SH-SY5Y (cell line): ENCODE measurements around the gene TARBP1.

Experiments
- GATA2 ChIP-seq: IDR thresholded peaks from 2 replicates; pipeline ENCODE4 v1.6.1; 2011; ENCODE audit warnings: mild to moderate bottlenecking, low read depth, low read length
- GATA3 ChIP-seq: IDR thresholded peaks from 2 replicates; pipeline ENCODE4 v1.6.1; 2011; ENCODE audit warnings: low read depth, mild to moderate bottlenecking, low read length, moderate library complexity

- TF ChIP-seq GATA2 (no peak), GATA3 (no peak)
Measured at GRCh38 chr1:234528074-234528865, 49.3 kb upstream of the TARBP1 start.
